DMS 273 (cell line): ENCODE data around the gene SALL1.

Experiments
- DNase-seq: peaks from one replicate; lab custom pipeline; 2025; ENCODE audit not compliant: unreplicated experiment; lab: John Stamatoyannopoulos, UW

SALL1 gene

GRCh38 chr16:51157698-51158097, 6.6 kb upstream of the SALL1 start:
- no peak for DNase-seq

GRCh38 chr16:51156807-51157200, 5.7 kb upstream of the SALL1 start:
- no peak for DNase-seq

GRCh38 chr16:51155820-51156806, 5.0 kb upstream of the SALL1 start:
- DNase-seq = peak; percentile 77

- peak; percentile 46 for DNase-seq
Observed at GRCh38 chr16:51155199-51155607, 4.1 kb upstream of the SALL1 start.

DNA sequence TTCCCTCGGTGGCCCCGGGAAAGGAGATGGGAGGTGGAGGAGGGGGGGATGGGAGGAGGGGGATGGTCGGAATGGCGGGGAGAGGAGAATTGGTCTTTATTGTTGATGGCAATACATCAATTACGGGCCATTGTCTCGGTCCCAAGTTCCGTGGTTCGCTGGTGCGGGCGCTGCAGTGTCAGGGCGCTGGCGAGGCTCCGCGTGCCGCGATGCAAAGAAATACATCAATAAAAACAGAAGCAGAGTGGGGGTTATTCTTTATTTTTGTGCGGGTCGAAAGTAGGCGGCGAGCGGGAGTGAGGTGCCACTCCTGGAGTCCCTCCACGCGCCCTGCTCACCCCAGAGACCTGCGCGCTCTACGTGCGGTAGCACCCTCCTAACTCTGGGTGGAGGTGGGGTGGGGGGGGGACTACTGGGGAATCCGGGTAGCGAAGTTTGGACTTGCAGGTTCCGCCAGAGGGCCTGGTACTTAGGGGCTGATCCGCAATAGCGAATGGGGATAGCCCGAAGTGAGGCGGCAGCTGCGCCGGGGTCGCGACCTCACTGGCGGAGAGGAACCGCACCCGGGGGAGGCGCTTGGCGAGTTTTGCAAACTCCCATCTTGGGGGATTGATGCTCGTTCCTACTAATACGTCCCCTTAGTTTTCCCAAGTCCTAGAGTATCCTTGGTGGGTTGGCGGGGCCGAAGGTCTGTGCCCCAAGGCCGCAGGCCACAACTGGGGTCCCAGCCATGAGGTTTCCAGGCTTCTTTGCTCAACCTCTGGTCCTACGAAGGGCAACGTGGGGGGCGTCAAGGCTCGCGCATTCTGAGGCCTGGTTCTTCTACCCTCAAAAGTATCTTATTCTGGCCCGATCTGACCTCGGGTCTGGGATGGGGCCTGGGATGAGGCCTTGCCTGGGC, 3.5 kb upstream of the SALL1 start:
- DNase-seq = no peak

GRCh38 chr16:51153577-51154031, 2.5 kb upstream of the SALL1 start:
- no peak for DNase-seq

DNA sequence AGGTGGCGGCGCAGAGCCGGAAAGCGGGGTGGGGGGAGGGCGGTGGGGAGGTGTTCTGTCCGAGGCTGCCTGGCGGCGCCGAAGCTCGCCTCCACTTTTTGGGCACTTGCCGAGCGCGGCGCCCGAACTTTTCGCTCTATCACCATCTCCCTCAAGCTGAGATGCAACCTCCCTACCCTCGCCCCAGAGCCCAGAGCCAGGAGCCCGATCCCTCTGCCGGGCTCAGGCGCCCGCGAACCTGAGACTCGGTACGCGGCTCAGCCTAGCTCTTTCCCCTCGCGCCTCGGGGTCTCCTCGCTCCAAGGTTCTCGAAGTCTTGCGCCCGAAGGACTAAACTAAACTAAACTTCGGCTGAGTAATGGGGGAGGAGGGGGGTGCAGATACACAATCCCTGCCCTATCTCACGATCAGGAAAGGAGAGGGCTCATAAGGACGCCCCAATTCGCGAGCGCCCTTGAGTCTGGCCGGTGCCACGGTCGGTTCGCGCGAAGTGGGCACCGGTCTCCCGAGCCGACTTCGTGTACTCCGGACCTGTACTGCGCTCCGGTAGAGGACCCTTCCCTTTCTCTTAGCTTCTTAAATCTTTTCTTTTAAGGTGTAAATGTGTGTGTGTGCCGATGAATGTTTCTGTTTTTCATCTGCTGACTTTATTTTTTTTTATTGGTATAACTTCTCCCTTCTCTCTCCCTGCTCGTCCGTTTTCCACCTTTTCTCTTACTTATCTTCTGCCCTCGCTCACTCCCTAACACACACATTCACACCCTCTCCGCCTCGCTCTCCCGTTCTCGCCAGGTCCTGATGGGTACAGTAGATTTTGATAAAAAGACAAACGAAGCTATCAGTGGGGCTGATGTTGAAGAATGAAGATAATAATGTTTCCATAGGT, 1.9 kb upstream of the SALL1 start:
- peak; percentile 86 for DNase-seq

GRCh38 chr16:51151961-51152663, 1.0 kb upstream of the SALL1 start:
- DNase-seq = peak; percentile 96

DNA sequence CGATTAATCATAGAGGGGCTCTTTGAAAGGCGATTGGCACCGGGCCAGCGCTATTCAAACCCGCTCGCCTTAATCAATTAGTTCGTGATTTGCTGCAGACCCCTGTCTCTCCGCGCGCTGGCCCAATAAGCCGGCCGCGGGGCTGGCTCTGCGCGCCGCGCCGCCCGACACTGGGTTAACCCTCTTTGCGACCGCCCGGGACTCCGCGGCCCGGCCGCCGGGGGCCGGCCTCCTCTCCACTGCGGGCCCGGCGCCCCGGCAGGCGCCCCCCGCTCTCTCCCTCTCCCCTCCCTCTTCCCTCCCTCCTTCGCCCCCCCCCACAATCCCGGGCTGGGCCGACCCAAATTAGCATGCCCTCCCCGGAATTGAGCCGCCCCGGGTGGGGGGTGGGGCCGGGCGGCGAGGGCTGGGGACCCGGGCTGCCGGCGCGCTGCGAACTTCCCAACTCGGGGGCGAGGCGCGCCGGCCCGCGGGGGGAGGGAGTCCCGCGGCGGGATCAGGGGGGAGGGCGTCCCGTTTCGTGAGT, 428 bp upstream of the SALL1 start:
- DNase-seq = peak; percentile 96

DNA sequence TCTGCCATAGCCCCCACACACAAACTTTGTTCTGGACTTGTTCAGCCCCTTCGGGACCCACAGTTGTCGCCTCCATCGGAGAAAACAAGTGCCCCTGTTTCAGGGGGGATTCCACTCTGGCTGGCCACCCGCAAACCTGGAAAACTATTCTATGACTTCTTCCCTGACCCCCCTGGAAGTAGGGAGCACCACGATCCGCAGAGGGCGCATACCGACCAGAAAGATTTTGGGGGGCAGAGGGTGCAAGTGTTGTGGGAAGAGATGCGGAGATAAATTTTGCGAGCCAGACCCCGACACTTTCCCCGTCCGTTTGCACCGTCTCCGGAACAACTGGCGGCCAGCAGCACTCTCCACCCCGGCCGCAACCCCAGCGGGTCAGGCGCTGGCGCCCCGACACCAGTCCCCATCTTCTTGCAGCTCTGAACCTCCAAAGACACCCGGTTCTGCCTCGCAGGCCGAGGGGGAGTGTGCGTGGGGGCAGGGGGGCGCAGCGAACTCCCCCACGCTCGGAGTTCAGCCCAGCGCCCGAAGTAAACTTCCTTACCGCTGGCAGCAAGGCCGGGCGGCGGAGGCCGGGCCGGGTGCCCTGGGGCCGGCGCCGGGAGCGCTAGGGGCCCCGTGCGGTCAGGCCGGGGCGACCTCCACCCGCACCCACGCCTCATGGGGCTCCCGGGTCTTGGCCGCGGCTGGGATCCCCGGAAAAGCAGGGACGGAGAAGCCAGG, 744 bp downstream of the SALL1 start:
- DNase-seq = peak; percentile 68

- peak; percentile 54 for DNase-seq
Observed at GRCh38 chr16:51149721-51150164, 1.3 kb downstream of the SALL1 start.

GRCh38 chr16:51149251-51149661, 1.8 kb downstream of the SALL1 start:
- peak; percentile 52 for DNase-seq

- peak; percentile 17 for DNase-seq
Observed at GRCh38 chr16:51148678-51149228, 2.3 kb downstream of the SALL1 start.

- DNase-seq = peak; percentile 34
Observed at GRCh38 chr16:51147776-51148677, 3.0 kb downstream of the SALL1 start.

DNA sequence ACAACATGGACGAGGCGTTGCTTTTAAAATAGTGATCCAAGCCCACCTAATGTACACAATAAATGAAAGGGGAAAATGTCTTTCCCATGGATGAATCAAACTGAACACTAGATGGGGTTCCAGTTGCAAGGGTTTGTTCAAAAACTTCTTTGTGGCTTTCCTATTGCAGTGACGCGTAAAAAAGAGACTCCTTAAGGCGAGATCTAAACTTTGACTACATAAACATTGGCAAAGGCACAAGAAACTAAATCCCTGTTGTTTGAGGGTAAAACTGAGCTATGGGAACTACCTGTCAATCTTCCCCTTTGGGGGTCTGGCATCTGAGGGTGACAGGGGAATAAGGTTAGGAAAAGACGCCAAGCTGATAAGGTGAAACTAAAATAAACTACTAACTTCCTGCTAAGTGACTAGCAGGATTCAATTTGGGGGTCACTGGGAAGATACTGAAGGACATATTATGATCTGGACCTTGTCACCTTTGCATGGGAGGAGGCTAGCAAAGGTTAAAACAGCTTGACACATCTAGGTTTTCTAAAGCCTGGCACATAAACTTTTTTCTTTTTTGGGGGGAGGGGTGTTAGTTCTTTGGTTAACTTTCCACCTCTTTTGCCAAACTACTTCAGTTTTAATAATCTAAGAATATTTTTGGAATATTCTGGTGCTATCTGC, 4.7 kb downstream of the SALL1 start:
- DNase-seq = peak; percentile 56

GRCh38 chr16:51144203-51144602, 6.9 kb downstream of the SALL1 start:
- no peak for DNase-seq
